ENCODE measurements around the gene MARCHF6.
A peak's percentile ranks its signal among the peaks of the same experiment; 100 is the strongest.
"Not testable (repeated sequence)": the region's sequence is repeated elsewhere in the genome, so short reads cannot be mapped to it uniquely, and the experiment has no call there.

Gene MARCHF6

DNA sequence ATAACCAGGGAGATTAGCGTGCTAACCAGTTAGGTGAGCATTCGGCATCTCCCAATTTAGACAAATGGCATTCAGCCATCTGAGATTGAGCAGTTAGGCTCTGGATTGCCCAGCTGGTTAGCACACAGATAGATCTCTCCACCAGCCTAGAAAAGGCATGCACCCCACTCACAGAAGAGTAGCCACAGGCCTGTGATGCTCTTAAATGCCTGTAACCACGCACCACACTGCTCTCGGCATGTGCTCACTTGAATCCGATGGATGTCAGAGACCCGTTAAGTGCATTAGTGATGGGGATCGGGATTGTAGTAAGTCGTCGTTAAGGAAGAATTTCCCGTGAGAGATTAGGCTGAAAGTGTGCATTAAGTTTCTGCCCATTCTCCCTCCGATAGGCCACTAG, 23.0 kb downstream of the MARCHF6 start:
- DNase-seq (ENCODE audit: low spot score) = no peak

GRCh38 chr5:10377081-10377480, 23.6 kb downstream of the MARCHF6 start:
- DNase-seq (ENCODE audit: low spot score) = no peak

- no peak for DNase-seq (ENCODE audit: low spot score)
Measured at GRCh38 chr5:10381803-10382202, 28.3 kb downstream of the MARCHF6 start.

DNA sequence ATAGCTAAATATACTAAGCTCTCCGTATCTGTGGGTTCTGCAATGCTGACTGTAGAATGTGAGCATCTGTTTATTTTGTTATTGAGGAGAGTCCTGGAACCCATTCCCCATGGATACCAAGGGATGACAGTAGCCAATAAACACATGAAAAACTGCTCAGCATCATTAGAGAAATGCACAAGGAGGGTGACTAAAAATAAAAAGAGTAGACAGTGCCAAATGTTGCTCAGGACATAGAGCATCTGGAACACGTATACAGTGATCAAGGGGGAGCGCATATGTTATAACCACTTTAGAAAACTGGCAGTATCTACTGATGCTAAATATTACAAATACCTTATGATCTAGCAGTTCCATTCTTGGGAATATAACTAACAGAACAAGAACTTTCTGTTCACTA, 31.0 kb downstream of the MARCHF6 start:
- DNase-seq (ENCODE audit: low spot score) = no peak

GRCh38 chr5:10387690-10388089, 34.2 kb downstream of the MARCHF6 start:
- DNase-seq (ENCODE audit: low spot score) = no peak

DNA sequence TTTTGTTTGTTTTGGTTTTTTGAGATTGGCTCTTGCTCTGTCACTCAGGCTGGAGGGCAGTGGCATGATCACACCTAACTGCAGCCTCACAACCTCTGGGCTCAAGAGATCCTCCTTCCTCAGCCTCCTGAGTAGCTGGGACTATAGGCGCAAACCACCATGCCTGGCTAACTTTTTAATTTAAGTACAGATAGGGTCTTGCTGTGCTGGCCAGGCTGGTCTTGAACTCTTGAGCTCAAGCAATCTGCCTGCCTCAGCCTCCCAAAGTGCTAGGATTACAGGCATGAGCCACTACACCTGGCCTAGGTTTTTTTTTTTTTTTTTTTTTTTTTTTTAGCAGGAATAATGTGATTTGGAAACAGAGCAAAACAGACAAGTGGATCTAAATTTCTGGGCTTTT, 37.6 kb downstream of the MARCHF6 start:
- no peak for DNase-seq (ENCODE audit: low spot score)

GRCh38 chr5:10392567-10393328, 39.3 kb downstream of the MARCHF6 start:
- not testable (repeated sequence) for DNase-seq (ENCODE audit: low spot score)

- peak; percentile 21 for DNase-seq (ENCODE audit: low spot score)
Measured at GRCh38 chr5:10393491-10393890, 40.0 kb downstream of the MARCHF6 start.

DNA sequence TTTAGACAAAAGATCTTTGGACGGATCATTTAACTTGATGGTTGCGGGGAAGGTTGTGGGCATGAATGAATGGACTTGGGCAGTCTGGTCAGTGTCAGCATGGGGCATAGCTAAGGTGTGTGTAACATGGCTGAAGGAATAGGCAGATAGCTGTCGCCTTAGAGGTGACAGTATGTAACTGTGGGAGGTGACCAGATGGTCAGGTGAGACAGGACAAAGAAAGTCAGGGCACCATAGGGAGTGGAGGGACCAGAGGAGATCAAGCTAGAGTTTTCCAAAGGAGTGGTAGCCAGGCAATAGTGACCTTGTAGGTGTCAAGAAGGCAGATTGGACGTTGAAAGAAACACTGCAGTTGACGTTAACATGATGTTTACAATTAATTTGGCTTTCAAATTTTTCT, 43.1 kb downstream of the MARCHF6 start:
- DNase-seq (ENCODE audit: low spot score) = no peak

DNA sequence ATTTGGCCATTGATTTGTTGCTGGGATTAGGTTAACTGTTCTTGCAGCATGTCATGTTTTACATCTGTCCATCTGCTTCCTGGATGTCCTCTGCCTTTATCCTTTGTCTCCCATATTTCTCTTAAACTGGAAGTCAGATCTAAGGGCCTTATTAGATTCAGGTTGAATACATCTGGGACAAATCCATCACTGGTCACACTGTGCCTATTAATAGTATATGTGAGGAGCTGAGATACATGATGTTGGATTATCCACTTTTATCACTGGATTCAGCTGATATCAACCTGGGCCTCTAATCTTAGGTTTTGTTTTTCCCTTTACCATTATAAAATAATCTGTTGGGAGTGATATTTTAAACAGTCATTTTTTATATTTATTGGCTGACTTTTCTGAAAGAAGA, 46.3 kb downstream of the MARCHF6 start:
- DNase-seq (ENCODE audit: low spot score) = no peak

DNA sequence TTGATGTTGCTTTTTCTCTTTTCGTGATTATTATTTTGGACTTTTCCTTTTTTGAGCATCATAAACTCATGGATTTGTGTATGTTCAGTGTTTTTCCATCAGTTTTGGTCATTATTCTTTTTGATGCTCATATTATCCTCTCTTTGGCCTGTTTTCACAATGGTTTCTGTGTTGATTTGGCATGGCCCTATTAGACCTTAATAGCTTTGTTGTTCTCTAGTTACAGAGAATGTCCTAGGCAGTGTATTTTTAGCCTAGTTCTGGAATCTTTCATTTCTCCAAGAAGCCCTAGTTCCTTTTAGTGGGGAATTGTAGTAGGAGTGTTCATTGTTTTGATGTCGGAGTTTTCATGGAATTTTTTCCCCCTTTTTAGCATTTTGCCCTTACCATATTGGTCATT, 46.9 kb downstream of the MARCHF6 start:
- no peak for DNase-seq (ENCODE audit: low spot score)

- DNase-seq (ENCODE audit: low spot score) = no peak
Measured at GRCh38 chr5:10400831-10401230, 47.3 kb downstream of the MARCHF6 start.

- no peak for DNase-seq (ENCODE audit: low spot score)
Measured at GRCh38 chr5:10401498-10401897, 48.0 kb downstream of the MARCHF6 start.

Measured in AG08396 (cell line).